K562 (cell line): ENCODE data around the gene NTM. TPM values are rescaled to one million over a fixed set of nuclear protein-coding genes. Genes with fewer than 3 reads are reported as not detected.
A peak's percentile ranks its signal among the peaks of the same experiment; 100 is the strongest.

ENCODE experiments used
- ATAC-seq: fragments of 200-7000 bp; cut with Tn5 transposase; 3 replicates; pipeline ENCODE4 v1.9.1; 2020; ENCODE audit warnings: moderate library complexity
- BruUV-seq: library from RNA; stranded (reverse); fragments of 400-500 nt; replicated peaks from 2 replicates; lab custom pipeline; 2021; lab: Mats Ljungman, UMichigan
- CTCF ChIA-PET: fragments of 300-600 bp; formaldehyde crosslinking; extraction: SDS; loops from one replicate; lab custom pipeline; 2021; ENCODE audit warnings: low intra/inter-chr PET ratio; lab: Yijun Ruan, JAX
- POLR2A ChIA-PET: fragments of 300-600, 350-650 bp; sonication (Branson Sonifier 250); formaldehyde crosslinking; extraction: SDS; loops from one replicate; lab custom pipeline; 2021; ENCODE audit warnings: antibody characterized with exemption, inconsistent platforms; lab: Yijun Ruan, JAX
- DNase-seq, 4 experiments: peaks; one replicate each; pipeline versions ENCODE4 v3.0.0 to v3.0.0-alpha.2; 2011 to 2018; ENCODE audit warnings: low spot score in 3 of 4, mixed read lengths in 3 of 4; ENCODE audit errors: extremely low read depth in 1 of 4
- FAIRE-seq: peaks from 2 replicates; lab custom pipeline; 2011; peaks lifted over from hg19 to GRCh38; lab: Jason Lieb, UNC
- H2AFZ ChIP-seq: 2 replicates; pipeline ENCODE4 v1.6.0; 2011; ENCODE audit warnings: low read depth, low read length, control low read depth, inconsistent platforms
- H3K27ac ChIP-seq: fragments of 200-600 bp; 3 replicates; pipeline ENCODE4 v1.8.0; 2011; ENCODE audit warnings: low read depth, mild to moderate bottlenecking, control low read depth, inconsistent platforms, low read length, moderate library complexity, mixed read lengths; ENCODE audit errors: extremely low read depth
- H3K27me3 ChIP-seq, 2 experiments: fragments of 300-600 bp in 1 of 2; 2 replicates in 1 of 2; 3 replicates in 1 of 2; pipeline versions ENCODE4 v1.6.0 to v1.8.0; 2011; ENCODE audit warnings: inconsistent platforms in 2 of 2, low read length in 2 of 2, mild to moderate bottlenecking in 1 of 2, mixed read lengths in 1 of 2, moderate library complexity in 1 of 2; ENCODE audit not compliant: control insufficient read depth in 2 of 2, insufficient read depth in 2 of 2
- H3K36me3 ChIP-seq: fragments of 300-600 bp; 3 replicates; pipeline ENCODE4 v1.8.0; 2011; ENCODE audit warnings: mild to moderate bottlenecking, low read length, inconsistent platforms; ENCODE audit not compliant: control insufficient read depth, insufficient read depth
- H3K4me1 ChIP-seq, 2 experiments: fragments of 200-600 bp in 1 of 2; replicated peaks in 1 of 2; 2 replicates in 1 of 2; 3 replicates in 1 of 2; pipeline versions ENCODE4 v1.5.1 to v1.8.0; 2011; ENCODE audit warnings: inconsistent platforms in 2 of 2, low read length in 2 of 2, mild to moderate bottlenecking in 1 of 2, mixed read lengths in 1 of 2, moderate library complexity in 1 of 2; ENCODE audit not compliant: control insufficient read depth in 2 of 2, insufficient read depth in 2 of 2
- H3K4me2 ChIP-seq: 2 replicates; pipeline ENCODE4 v1.6.1; 2011; ENCODE audit warnings: low read length, control low read depth, inconsistent platforms, mixed read lengths; ENCODE audit not compliant: insufficient read depth
- H3K4me3 ChIP-seq: fragments of 200-600 bp; sonication (generic), shearing (Covaris generic); 2 replicates; pipeline ENCODE4 v1.5.1; 2016; ENCODE audit warnings: control low read depth, inconsistent platforms
- H3K79me2 ChIP-seq: fragments of 200-600 bp; 3 replicates; pipeline ENCODE4 v1.8.0; 2011; ENCODE audit warnings: low read length, inconsistent platforms; ENCODE audit not compliant: control insufficient read depth, insufficient read depth
- H3K9ac ChIP-seq, 2 experiments: 2 replicates each; pipeline versions ENCODE4 v1.6.0 to v1.6.1; 2011; ENCODE audit warnings: low read depth in 2 of 2, low read length in 2 of 2, control low read depth in 1 of 2, inconsistent platforms in 1 of 2, mild to moderate bottlenecking in 1 of 2, mixed read lengths in 1 of 2; ENCODE audit not compliant: insufficient read depth in 1 of 2
- H3K9me1 ChIP-seq: one replicate; pipeline ENCODE4 v1.6.0; 2011; ENCODE audit warnings: inconsistent platforms, mild to moderate bottlenecking, low read length, moderate library complexity; ENCODE audit not compliant: control insufficient read depth, insufficient read depth
- H3K9me3 ChIP-seq: replicated peaks from 2 replicates; pipeline ENCODE4 v1.5.1; 2011; ENCODE audit warnings: low read depth, low read length, inconsistent platforms; ENCODE audit not compliant: control insufficient read depth, insufficient read depth
- H4K20me1 ChIP-seq: replicated peaks from 2 replicates; pipeline ENCODE4 v1.6.1; 2011; ENCODE audit warnings: low read length, inconsistent platforms, mixed read lengths; ENCODE audit not compliant: control insufficient read depth, insufficient read depth
- FOS ChIP-seq: IDR thresholded peaks from 3 replicates; pipeline ENCODE4 v1.6.1; 2011; ENCODE audit not compliant: insufficient read length; ENCODE audit errors: extremely low read depth
- FOSL1 ChIP-seq: fragments of 200-800 bp; sonication (Bioruptor generic); conservative IDR thresholded peaks from 2 replicates; pipeline ENCODE4 v1.6.1; 2016; ENCODE audit warnings: missing genetic modification characterization, missing compliant biosample characterization
- WGBS: fragments of 100-300 bp; shearing (Covaris generic); methylation state at CpG from one replicate; pipeline ENCODE4 v1.1.6; 2016; ENCODE audit warnings: low coverage, mixed read lengths; ENCODE audit not compliant: insufficient coverage; ENCODE audit errors: missing lambda C conversion rate; 5-methylcytosine and 5-hydroxymethylcytosine counted together
- in situ Hi-C: fragments of 300-500 bp; cut with MboI; formaldehyde crosslinking; loops from 4 replicates; pipeline ENCODE4 v1.15.0; 2018; ENCODE audit warnings: inconsistent platforms, mixed read lengths
- intact Hi-C: fragments of 100-400 bp; cut with micrococcal nuclease; formaldehyde crosslinking; loops from 2 replicates; pipeline ENCODE4 v1.14.2; 2022
- polyA plus RNA-seq, 8 experiments: library from polyadenylated mRNA; depleted of rRNA in 4 of 8; stranded (reverse) in 5 of 8; unstranded in 3 of 8; fragments of >200 nt; fragmentation: Nextera tagmentation in 2 of 8; fragmentation: Illumina TruSeq in 1 of 8; extraction: Ambion mirVana in 2 of 8; extraction: Trizol in 1 of 8; gene quantifications; 2 replicates each; pipeline versions ENCODE4 v1.2.1 to v1.2.3, GENCODE V29; 2011 to 2014; ENCODE audit warnings: inconsistent platforms in 1 of 8, missing spikeins in 1 of 8
- total RNA-seq, 7 experiments: library from RNA; depleted of rRNA in 6 of 7; stranded (reverse); fragments of >200 nt in 6 of 7; fragmentation: Illumina TruSeq in 2 of 7; extraction: Trizol in 2 of 7; gene quantifications; 2 replicates each; pipeline versions ENCODE4 v1.2.1 to v1.2.3, GENCODE V29; 2011 to 2021; ENCODE audit warnings: low replicate concordance in 1 of 7
- TF ChIP-seq, protein P1 (sequence below): fragments of 450-650 bp; IDR thresholded peaks from 2 replicates; pipeline ENCODE4 v1.6.1; 2018; ENCODE audit not compliant: partially characterized antibody

The NTM gene
- total and polyA plus RNA-seq, 9 of the 15 experiments (the other 6 are each of a cell fraction or from before 2014, with no cell fraction given) = not detected

DNA sequence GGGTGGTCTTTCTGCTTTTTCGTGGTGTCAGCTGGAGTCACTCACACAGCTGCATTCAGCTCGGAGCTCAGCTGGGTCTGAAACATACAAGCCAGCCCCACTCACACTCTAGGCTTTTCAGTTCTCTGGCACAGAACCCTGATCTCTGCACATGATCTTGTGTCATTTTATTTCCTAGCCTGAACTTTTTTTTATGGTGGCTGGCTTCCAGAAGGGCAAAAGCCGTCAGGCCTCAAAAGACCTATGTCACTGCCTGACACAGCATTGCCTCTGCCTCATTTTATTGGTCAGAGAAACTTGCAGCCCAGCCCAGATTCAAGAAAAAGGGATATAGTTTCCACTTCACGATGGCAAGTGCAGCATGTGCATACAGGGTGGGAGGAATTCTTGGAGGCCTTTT is 117.8 kb downstream of the NTM start (continued):
- TF ChIP-seq, protein P1, sequence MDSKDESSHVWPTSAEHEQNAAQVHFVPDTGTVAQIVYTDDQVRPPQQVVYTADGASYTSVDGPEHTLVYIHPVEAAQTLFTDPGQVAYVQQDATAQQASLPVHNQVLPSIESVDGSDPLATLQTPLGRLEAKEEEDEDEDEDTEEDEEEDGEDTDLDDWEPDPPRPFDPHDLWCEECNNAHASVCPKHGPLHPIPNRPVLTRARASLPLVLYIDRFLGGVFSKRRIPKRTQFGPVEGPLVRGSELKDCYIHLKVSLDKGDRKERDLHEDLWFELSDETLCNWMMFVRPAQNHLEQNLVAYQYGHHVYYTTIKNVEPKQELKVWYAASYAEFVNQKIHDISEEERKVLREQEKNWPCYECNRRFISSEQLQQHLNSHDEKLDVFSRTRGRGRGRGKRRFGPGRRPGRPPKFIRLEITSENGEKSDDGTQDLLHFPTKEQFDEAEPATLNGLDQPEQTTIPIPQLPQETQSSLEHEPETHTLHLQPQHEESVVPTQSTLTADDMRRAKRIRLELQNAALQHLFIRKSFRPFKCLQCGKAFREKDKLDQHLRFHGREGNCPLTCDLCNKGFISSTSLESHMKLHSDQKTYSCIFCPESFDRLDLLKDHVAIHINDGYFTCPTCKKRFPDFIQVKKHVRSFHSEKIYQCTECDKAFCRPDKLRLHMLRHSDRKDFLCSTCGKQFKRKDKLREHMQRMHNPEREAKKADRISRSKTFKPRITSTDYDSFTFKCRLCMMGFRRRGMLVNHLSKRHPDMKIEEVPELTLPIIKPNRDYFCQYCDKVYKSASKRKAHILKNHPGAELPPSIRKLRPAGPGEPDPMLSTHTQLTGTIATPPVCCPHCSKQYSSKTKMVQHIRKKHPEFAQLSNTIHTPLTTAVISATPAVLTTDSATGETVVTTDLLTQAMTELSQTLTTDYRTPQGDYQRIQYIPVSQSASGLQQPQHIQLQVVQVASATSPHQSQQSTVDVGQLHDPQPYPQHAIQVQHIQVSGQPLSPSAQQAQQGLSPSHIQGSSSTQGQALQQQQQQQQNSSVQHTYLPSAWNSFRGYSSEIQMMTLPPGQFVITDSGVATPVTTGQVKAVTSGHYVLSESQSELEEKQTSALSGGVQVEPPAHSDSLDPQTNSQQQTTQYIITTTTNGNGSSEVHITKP = no peak
- TF ChIP-seq, all 486 proteins: peak for 0

DNA sequence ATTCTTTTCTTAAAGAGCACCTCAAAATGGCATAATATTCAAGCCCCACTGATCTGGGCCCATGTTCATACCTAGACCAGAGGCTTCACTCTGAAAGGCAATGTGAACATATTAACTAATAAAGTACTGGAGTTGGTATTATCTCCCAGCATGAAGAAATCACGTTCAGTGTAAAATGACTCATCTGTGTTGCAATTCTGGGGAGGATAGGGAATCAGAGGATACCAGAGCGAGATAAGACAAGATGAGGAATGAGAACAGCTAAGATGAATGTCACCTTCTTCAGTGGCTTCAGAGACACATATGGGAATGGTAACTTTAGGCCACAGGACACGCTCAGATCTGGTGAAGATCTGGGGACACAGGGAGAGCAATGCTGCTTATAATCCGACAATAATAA is 121.1 kb downstream of the NTM start:
- FAIRE-seq = no peak
- H3K9ac ChIP-seq = no peak overlapping the region
- WGBS = 0% methylated on average over 4 of the region's 4 CpGs
- no peaks in the 10 kb centered on the region for H3K4me1 ChIP-seq
- POLR2A ChIA-PET = no interaction called here
- no peak overlapping the region for H3K27ac ChIP-seq
- no peak for DNase-seq
- H4K20me1 ChIP-seq = no peaks in the 10 kb centered on the region
- H3K4me3 ChIP-seq = no peak overlapping the region
- H3K79me2 ChIP-seq = no peaks in the 10 kb centered on the region
- no peak overlapping the region for H2AFZ ChIP-seq
- in situ Hi-C loops (no loop called here), intact Hi-C loops (no loop called here)
- no peak for ATAC-seq
- BruUV-seq = no TSS peak
- no peaks in the 10 kb centered on the region for H3K36me3 ChIP-seq
- CTCF ChIA-PET = no interaction called here
- no peaks in the 10 kb centered on the region for H3K9me1 ChIP-seq
- no peaks in the 10 kb centered on the region for H3K9me3 ChIP-seq
- TF ChIP-seq FOS (no peak), FOSL1 (0 out of 2 replicates have a peak, but pooled peaks have one; percentile 23)
- H3K27me3 ChIP-seq = peaks cover 0 to 4% of the 10 kb centered on the region in 2 experiments; a peak in 1 of 5 replicates
- H3K4me2 ChIP-seq = no peak overlapping the region
